Fibroblast of villous mesenchyme (primary cell): Measurements from ENCODE around the gene DEPDC5. TPM values are rescaled to one million over a fixed set of nuclear protein-coding genes. Genes with fewer than 3 reads are reported as not detected.

Source experiments
- DNase-seq: peaks from one replicate; pipeline ENCODE4 v3.0.0-alpha.2; 2010; ENCODE audit warnings: low read depth
- H3K4me3 ChIP-seq: 2 replicates; pipeline ENCODE4 v1.5.1; 2011; ENCODE audit warnings: low read depth, mild to moderate bottlenecking, low read length
- CTCF ChIP-seq: IDR thresholded peaks from 2 replicates; pipeline ENCODE4 v1.5.1; 2012; ENCODE audit warnings: low read depth, mild to moderate bottlenecking, low read length; ENCODE audit not compliant: insufficient read depth
- total RNA-seq: library from RNA; depleted of rRNA; stranded (reverse); fragments of >200 nt; gene quantifications from 2 replicates; pipeline ENCODE4 v1.2.3, GENCODE V29; 2012

The DEPDC5 gene
- total RNA-seq, 1 donor, result 13.0 TPM

GRCh38 chr22:31948002-31948401 lies 194.2 kb downstream of the DEPDC5 start:
- no peak for TF ChIP-seq CTCF
- no peak for DNase-seq
- no peak overlapping the region for H3K4me3 ChIP-seq

GRCh38 chr22:31950226-31950625 lies 196.4 kb downstream of the DEPDC5 start:
- no peak for TF ChIP-seq CTCF
- H3K4me3 ChIP-seq, result no peak overlapping the region
- no peak for DNase-seq

GRCh38 chr22:31951194-31952093 lies 197.6 kb downstream of the DEPDC5 start:
- no peak for TF ChIP-seq CTCF
- DNase-seq, result no peak
- H3K4me3 ChIP-seq, result no peak overlapping the region

DNA sequence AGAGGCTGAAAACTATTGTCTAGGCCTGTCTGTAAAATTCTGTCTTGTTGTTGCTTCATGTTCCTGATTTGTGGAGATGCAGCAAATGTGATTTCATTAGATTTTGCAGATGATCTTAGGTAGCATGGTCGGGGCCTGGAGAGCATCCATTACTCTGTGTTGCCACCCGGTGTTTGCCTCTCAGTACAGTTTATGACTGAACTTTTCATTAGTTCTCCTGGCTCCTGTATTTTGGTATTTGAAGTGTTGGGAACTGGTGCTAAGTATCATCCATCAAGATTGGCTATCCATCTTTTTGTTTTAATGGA lies 198.2 kb downstream of the DEPDC5 start:
- H3K4me3 ChIP-seq, result no peak overlapping the region
- DNase-seq, result no peak
- peak; percentile 20 for TF ChIP-seq CTCF

DNA sequence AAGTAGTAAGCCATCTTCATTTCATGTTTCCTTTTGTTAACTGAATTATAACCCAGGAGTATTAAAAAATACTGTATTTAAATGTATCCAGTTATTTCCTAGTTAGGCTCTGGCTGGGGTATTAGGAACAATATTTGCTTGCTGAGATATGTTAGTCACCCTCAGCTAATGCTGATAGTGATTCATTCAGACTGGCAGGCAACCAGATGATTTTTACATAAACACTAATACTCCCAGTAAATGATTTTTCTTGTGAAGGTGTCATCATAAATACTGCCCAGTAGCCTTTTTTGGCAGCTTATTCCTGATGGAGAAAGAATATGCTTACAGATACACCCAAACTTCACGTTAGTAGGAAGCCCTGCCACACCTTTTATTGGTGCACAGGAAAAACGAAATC lies 198.7 kb downstream of the DEPDC5 start:
- no peak overlapping the region for H3K4me3 ChIP-seq
- TF ChIP-seq CTCF, result no peak
- DNase-seq, result peak; percentile 91

DNA sequence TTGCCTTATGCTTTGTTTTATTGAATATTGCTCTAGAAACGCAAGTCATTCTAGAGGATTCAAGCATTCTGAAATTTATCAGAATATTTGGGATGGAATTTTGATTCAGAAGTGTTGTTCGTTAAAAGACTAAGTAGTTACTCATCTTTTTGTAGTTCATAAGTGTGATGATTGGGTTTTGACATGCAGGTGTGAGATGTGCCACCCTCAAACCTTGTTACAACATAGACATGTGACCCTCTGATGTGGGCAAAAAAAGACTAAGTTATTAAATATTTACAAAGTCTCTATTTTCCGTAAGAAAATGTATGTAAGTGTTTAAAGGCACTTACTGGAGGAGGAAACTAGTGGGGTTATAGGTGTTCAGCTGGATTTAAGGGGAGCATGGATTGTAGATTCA lies 199.4 kb downstream of the DEPDC5 start:
- no peak for DNase-seq
- TF ChIP-seq CTCF, result no peak
- no peak overlapping the region for H3K4me3 ChIP-seq
